Measurements from ENCODE around the gene MPIG6B.

DNA sequence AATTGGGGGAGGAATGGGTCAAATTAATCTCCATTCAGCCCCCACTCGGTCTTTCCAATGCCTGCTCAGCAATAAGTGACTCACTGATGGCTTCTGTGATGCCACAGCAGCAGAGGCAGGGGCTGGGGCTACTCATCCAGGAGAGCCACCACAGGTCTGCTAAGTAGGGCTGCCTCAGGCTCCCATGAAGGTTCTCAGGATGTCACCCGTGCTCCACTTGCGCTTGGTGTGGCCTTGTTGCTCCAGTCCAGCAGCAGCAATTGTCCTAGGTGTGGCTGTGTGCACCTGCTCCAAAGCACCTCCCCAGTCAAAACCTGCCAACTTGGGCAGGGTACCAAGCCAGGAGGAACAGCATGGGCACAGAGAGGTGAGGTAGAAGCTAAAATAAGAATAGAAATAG, 1.0 kb upstream of the MPIG6B start:
- TF ChIP-seq, protein P1, sequence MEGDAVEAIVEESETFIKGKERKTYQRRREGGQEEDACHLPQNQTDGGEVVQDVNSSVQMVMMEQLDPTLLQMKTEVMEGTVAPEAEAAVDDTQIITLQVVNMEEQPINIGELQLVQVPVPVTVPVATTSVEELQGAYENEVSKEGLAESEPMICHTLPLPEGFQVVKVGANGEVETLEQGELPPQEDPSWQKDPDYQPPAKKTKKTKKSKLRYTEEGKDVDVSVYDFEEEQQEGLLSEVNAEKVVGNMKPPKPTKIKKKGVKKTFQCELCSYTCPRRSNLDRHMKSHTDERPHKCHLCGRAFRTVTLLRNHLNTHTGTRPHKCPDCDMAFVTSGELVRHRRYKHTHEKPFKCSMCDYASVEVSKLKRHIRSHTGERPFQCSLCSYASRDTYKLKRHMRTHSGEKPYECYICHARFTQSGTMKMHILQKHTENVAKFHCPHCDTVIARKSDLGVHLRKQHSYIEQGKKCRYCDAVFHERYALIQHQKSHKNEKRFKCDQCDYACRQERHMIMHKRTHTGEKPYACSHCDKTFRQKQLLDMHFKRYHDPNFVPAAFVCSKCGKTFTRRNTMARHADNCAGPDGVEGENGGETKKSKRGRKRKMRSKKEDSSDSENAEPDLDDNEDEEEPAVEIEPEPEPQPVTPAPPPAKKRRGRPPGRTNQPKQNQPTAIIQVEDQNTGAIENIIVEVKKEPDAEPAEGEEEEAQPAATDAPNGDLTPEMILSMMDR (IDR thresholded peaks at IDR 0.05) = no peak
- no peak for TF ChIP-seq EP300 (IDR thresholded peaks at IDR 0.05)
- TF ChIP-seq POLR2AphosphoS5 (IDR thresholded peaks at IDR 0.05) = no peak

Measured in sigmoid colon (tissue), 4 donors.